HepG2 (cell line): Measurements from ENCODE around the gene SERTAD2. TPM values are rescaled to one million over a fixed set of nuclear protein-coding genes. Genes with fewer than 3 reads are reported as not detected.

Experiments
- ARNTL ChIP-seq: sonication (generic); formaldehyde crosslinking; IDR thresholded peaks from 2 replicates; pipeline ENCODE4 v1.4.0; 2020; ENCODE audit warnings: mild to moderate bottlenecking, missing genetic modification reagents
- FOXP1 ChIP-seq, 2 experiments: fragments of 450-650 bp in 1 of 2; IDR thresholded peaks; 2 replicates each; pipeline ENCODE4 v1.6.1; 2017 to 2018; ENCODE audit warnings: antibody characterized with exemption in 1 of 2
- RBAK ChIP-seq: sonication (generic); formaldehyde crosslinking; IDR thresholded peaks from 2 replicates; pipeline ENCODE4 v1.5.1; 2020; ENCODE audit warnings: mild to moderate bottlenecking, missing genetic modification reagents
- RFXAP ChIP-seq: sonication (generic); formaldehyde crosslinking; IDR thresholded peaks from 2 replicates; pipeline ENCODE4 v1.4.0; 2020; ENCODE audit warnings: missing genetic modification reagents, borderline replicate concordance
- ZFP36L1 ChIP-seq: sonication (generic); formaldehyde crosslinking; IDR thresholded peaks from 2 replicates; pipeline ENCODE4 v1.8.0; 2022; ENCODE audit warnings: mild to moderate bottlenecking, missing genetic modification reagents, moderate library complexity
- ZNF343 ChIP-seq: sonication (generic); formaldehyde crosslinking; IDR thresholded peaks from 2 replicates; pipeline ENCODE4 v1.4.0; 2020; ENCODE audit warnings: mild to moderate bottlenecking, missing genetic modification reagents
- ZNF510 ChIP-seq: sonication (generic); formaldehyde crosslinking; IDR thresholded peaks from 2 replicates; pipeline ENCODE4 v1.4.0; 2020; ENCODE audit warnings: low read depth, mild to moderate bottlenecking, missing genetic modification reagents
- ZNF816 ChIP-seq: sonication (generic); formaldehyde crosslinking; IDR thresholded peaks from 2 replicates; pipeline ENCODE4 v1.8.0; 2022; ENCODE audit warnings: missing genetic modification reagents, mild to moderate bottlenecking, borderline replicate concordance
- polyA plus RNA-seq, 8 experiments: library from polyadenylated mRNA; depleted of rRNA in 3 of 8; stranded (reverse) in 7 of 8; unstranded in 1 of 8; fragments of >200 nt; fragmentation: Illumina TruSeq in 4 of 8; extraction: Trizol in 4 of 8; gene quantifications; 2 replicates each; pipeline versions ENCODE4 v1.2.1 to v1.2.3, GENCODE V29; 2011 to 2016; ENCODE audit warnings: low read depth in 4 of 8, missing spikeins in 1 of 8, mixed read lengths in 1 of 8; ENCODE audit not compliant: insufficient read depth in 1 of 8
- total RNA-seq, 5 experiments: library from RNA; depleted of rRNA; stranded (reverse); fragments of >200 nt; fragmentation: Illumina TruSeq; extraction: Trizol; gene quantifications; 2 replicates each; pipeline ENCODE4 v1.2.3, GENCODE V29; 2016; ENCODE audit warnings: low read depth in 1 of 5
- TF ChIP-seq, protein P1 (sequence below): sonication (generic); formaldehyde crosslinking; IDR thresholded peaks from 2 replicates; pipeline ENCODE4 v1.4.0; 2020; ENCODE audit warnings: missing genetic modification reagents
- TF ChIP-seq, protein P2 (sequence below): IDR thresholded peaks from 2 replicates; pipeline ENCODE4 v1.6.1; 2018; ENCODE audit warnings: missing genetic modification reagents, mild to moderate bottlenecking, missing compliant biosample characterization
- TF ChIP-seq, protein P3 (sequence below): sonication (generic); formaldehyde crosslinking; IDR thresholded peaks from 2 replicates; pipeline ENCODE4 v1.4.0; 2020; ENCODE audit warnings: missing genetic modification reagents, borderline replicate concordance
- TF ChIP-seq, protein P4 (sequence below): sonication (generic); formaldehyde crosslinking; IDR thresholded peaks from 2 replicates; pipeline ENCODE4 v1.5.1; 2020; ENCODE audit warnings: mild to moderate bottlenecking, missing genetic modification reagents

SERTAD2 gene
- total and polyA plus RNA-seq, 2 of the 13 experiments (the other 11 are each of a cell fraction or from before 2014, with no cell fraction given), result 6.7 to 22.6 TPM

DNA sequence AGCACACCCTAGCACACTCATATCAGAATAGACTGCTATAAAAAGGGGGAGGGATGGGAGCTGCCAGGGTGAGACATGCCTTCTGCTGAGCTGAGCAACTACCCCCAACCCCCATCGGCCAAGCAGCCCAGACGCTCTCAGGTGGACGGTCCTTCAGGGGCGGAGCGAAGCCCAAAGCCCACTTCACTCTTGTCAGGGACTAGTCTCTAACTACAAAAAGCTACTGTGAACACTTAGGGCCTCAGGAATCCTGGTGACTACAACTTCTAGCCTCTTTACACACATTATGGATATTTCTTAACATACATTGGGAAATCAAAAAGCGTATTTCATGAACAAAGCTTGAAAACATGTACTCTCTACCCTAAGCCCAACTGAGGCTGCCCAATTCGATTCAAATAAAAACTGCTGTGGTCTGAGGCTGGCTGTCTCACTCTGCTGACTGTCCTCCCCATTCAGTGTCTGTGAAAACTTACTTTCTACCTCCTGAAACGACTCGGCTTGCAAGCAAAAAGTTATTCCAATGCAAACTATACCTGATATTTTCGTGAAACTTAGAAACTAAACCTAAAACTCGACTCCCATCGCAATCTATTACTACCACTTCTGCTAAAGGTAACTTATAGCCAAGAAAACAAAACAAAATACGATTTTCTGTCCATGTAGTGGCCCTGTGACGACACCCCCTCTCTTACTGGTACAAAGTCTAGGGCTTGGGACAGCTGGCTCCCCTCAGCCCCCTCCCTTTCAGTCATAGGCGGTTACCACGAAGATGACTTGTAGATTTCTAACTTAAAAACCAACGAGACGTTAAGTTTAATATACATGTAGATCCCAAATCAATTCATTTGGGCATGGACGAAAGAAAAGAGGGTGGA, 1.2 kb downstream of the SERTAD2 start (continued):
- TF ChIP-seq, protein P1, sequence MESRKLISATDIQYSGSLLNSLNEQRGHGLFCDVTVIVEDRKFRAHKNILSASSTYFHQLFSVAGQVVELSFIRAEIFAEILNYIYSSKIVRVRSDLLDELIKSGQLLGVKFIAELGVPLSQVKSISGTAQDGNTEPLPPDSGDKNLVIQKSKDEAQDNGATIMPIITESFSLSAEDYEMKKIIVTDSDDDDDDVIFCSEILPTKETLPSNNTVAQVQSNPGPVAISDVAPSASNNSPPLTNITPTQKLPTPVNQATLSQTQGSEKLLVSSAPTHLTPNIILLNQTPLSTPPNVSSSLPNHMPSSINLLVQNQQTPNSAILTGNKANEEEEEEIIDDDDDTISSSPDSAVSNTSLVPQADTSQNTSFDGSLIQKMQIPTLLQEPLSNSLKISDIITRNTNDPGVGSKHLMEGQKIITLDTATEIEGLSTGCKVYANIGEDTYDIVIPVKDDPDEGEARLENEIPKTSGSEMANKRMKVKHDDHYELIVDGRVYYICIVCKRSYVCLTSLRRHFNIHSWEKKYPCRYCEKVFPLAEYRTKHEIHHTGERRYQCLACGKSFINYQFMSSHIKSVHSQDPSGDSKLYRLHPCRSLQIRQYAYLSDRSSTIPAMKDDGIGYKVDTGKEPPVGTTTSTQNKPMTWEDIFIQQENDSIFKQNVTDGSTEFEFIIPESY (CRISPR knock-in tag), result no peak
- no peak for TF ChIP-seq ZNF343 (CRISPR knock-in tag)
- no peak for TF ChIP-seq ARNTL (CRISPR knock-in tag)
- no peak for TF ChIP-seq RFXAP (CRISPR knock-in tag)
- TF ChIP-seq ZFP36L1 (CRISPR knock-in tag), result no peak
- TF ChIP-seq, protein P2, sequence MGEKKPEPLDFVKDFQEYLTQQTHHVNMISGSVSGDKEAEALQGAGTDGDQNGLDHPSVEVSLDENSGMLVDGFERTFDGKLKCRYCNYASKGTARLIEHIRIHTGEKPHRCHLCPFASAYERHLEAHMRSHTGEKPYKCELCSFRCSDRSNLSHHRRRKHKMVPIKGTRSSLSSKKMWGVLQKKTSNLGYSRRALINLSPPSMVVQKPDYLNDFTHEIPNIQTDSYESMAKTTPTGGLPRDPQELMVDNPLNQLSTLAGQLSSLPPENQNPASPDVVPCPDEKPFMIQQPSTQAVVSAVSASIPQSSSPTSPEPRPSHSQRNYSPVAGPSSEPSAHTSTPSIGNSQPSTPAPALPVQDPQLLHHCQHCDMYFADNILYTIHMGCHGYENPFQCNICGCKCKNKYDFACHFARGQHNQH (CRISPR knock-in tag), result peak; percentile 20; the same call in 1 of the 2 replicates
- TF ChIP-seq, protein P3, sequence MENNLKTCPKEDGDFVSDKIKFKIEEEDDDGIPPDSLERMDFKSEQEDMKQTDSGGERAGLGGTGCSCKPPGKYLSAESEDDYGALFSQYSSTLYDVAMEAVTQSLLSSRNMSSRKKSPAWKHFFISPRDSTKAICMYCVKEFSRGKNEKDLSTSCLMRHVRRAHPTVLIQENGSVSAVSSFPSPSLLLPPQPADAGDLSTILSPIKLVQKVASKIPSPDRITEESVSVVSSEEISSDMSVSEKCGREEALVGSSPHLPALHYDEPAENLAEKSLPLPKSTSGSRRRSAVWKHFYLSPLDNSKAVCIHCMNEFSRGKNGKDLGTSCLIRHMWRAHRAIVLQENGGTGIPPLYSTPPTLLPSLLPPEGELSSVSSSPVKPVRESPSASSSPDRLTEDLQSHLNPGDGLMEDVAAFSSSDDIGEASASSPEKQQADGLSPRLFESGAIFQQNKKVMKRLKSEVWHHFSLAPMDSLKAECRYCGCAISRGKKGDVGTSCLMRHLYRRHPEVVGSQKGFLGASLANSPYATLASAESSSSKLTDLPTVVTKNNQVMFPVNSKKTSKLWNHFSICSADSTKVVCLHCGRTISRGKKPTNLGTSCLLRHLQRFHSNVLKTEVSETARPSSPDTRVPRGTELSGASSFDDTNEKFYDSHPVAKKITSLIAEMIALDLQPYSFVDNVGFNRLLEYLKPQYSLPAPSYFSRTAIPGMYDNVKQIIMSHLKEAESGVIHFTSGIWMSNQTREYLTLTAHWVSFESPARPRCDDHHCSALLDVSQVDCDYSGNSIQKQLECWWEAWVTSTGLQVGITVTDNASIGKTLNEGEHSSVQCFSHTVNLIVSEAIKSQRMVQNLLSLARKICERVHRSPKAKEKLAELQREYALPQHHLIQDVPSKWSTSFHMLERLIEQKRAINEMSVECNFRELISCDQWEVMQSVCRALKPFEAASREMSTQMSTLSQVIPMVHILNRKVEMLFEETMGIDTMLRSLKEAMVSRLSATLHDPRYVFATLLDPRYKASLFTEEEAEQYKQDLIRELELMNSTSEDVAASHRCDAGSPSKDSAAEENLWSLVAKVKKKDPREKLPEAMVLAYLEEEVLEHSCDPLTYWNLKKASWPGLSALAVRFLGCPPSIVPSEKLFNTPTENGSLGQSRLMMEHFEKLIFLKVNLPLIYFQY, result peak; percentile 66; the same call in 1 of the 2 replicates
- no peak for TF ChIP-seq RBAK
- TF ChIP-seq ZNF816, result no peak
- no peak for TF ChIP-seq FOXP1 (IDR thresholded peaks at IDR 0.05)
- TF ChIP-seq FOXP1 (CRISPR knock-in tag; IDR thresholded peaks at IDR 0.05), result no peak
- TF ChIP-seq, protein P4, sequence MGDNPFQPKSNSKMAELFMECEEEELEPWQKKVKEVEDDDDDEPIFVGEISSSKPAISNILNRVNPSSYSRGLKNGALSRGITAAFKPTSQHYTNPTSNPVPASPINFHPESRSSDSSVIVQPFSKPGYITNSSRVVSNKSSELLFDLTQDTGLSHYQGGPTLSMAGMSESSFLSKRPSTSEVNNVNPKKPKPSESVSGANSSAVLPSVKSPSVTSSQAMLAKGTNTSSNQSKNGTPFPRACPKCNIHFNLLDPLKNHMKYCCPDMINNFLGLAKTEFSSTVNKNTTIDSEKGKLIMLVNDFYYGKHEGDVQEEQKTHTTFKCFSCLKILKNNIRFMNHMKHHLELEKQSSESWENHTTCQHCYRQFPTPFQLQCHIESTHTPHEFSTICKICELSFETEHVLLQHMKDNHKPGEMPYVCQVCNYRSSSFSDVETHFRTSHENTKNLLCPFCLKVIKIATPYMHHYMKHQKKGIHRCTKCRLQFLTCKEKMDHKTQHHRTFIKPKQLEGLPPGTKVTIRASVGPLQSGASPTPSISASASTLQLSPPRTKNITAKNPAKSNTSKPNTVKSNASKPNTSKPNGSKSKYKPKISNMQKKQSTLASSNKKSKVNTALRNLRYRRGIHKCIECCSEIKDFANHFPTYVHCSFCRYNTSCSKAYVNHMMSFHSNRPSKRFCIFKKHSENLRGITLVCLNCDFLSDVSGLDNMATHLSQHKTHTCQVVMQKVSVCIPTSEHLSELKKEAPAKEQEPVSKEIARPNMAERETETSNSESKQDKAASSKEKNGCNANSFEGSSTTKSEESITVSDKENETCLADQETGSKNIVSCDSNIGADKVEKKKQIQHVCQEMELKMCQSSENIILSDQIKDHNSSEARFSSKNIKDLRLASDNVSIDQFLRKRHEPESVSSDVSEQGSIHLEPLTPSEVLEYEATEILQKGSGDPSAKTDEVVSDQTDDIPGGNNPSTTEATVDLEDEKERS (CRISPR knock-in tag), result no peak
- TF ChIP-seq ZNF510 (CRISPR knock-in tag), result no peak
